ENCODE measurements around the gene NAT9. TPM values are rescaled to one million over a fixed set of nuclear protein-coding genes. Genes with fewer than 3 reads are reported as not detected.

NAT9 gene
- total RNA-seq, 2 experiments from 2014 or later: 39.9 to 41.6 TPM

- no peak overlapping the region for H3K4me3 Mint-ChIP-seq
- H3K27me3 Mint-ChIP-seq: no peaks in the 10 kb centered on the region
- no peak for DNase-seq
- H3K4me1 Mint-ChIP-seq: peaks cover 4% of the 10 kb centered on the region
- H3K27ac Mint-ChIP-seq: no peak overlapping the region
- H3K9me3 Mint-ChIP-seq: no peaks in the 10 kb centered on the region
- peaks cover 18% of the 10 kb centered on the region for H3K36me3 Mint-ChIP-seq
Observed at GRCh38 chr17:74796211-74796610, 20.1 kb upstream of the NAT9 start.

DNA sequence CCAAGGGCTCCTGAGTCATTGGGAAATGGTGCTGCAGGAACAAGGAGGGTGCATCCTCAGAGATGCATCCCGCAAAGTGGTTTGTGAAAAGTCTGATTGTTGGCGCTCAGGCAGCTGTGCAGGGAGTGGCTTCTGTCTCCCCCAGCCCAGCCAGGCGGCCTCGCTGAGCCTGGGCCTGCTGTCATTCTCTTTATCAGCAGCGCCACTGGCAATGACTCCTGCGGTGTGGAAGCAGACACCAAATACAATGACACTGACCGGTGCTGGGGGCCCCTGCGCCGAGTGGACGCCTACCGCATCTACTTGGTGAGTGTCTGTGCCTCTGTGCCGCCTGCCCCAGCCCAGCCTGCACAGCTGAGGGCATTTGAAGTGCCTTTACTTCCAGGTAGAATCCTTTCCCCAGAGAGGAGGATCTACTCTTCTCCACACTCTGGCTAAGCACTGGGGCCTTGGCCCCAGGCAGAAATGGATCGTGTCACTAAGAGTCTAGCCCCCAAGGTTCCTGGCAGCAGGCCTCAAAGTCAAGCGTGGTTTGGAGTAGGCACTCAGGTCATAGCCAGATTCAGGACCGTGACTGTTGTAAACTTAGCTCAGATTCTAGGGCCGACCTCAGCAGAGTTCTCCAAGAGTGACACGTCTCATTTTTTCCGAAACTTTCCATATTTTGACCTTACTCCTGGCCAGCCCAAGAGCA is 19.3 kb upstream of the NAT9 start:
- Mint-ChIP-seq H3K4me1 (peaks cover 12% of the 10 kb centered on the region), H3K27ac (no peak overlapping the region), H3K27me3 (no peaks in the 10 kb centered on the region), H3K36me3 (peaks cover 20% of the 10 kb centered on the region), H3K9me3 (no peaks in the 10 kb centered on the region), H3K4me3 (no peak overlapping the region)
- DNase-seq: no peak

DNA sequence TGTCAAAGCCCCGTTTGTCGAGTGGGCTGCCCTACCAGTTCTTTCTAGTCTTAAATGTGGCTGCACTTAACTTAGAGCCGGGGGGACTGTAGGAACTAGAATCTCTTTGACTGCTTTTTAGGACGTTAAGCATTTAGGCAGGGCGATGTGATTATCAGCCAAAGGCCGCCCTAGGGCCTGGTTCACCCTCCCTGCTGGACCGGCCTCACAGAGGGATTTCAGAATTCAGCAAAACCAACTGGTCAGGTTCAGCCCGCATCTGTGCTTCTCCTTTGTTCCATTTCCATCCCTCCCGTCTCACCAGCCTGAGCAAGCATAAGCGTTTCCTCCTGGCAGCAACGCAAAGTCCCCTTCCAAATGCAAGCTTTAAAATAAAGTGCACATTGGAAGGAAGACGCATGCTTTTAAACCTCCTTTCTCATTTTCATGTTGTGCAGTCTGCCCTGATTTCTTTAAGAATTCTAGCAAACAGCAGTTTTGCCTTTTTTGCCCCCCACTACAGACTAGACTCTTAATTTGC is 16.5 kb upstream of the NAT9 start:
- no peak overlapping the region for H3K4me3 Mint-ChIP-seq
- H3K27ac Mint-ChIP-seq: no peak overlapping the region
- no peaks in the 10 kb centered on the region for H3K9me3 Mint-ChIP-seq
- H3K4me1 Mint-ChIP-seq: peaks cover 21% of the 10 kb centered on the region
- no peak for DNase-seq
- no peaks in the 10 kb centered on the region for H3K27me3 Mint-ChIP-seq
- peaks cover 15% of the 10 kb centered on the region for H3K36me3 Mint-ChIP-seq

DNA sequence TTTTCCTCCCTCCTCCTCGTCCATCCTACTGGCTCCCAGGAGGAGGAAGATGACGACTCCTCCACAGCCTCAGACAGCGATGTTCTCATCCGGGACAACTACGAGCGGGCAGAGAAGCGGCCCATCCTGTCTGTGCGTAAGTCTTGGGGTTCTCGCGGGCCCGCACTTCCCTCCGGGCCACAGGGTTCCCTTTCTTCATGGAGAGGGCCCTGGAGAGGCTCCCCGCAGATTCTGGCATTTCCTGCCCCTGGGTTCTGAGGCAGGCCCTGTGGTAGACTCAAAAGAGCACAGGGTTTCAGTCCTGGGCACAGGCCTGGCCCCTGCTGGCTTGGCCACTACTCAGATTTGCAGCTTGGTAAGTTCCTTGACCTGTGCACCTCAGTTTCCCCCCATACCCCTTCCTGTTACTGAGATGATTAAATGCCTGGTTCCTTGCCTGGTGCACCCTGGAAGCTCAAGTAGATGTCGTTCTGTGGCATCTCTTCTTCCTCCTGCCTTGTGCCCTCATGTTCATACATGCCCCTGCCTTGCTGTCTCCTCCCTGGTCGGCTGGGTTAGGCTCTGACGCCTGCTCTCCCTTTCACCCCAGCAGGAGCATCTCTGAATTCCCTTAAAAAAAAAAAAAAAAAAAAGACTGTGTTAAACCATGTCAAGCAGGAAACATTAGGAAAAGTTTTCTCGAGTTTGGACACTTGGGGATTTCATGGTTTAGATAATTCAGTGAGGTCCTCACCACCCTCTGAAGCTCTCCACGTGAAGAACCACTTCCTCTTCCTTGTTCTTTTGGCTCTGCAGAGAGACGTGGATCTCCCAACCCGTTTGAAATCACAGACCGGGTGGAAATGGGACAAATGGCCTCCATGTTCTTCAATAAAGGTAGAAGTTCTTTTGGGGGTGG is 14.3 kb upstream of the NAT9 start:
- no peaks in the 10 kb centered on the region for H3K9me3 Mint-ChIP-seq
- H3K27ac Mint-ChIP-seq: peak overlapping the region; percentile 29
- H3K27me3 Mint-ChIP-seq: no peaks in the 10 kb centered on the region
- peaks cover 39% of the 10 kb centered on the region for H3K4me1 Mint-ChIP-seq
- DNase-seq: no peak
- peaks cover 15% of the 10 kb centered on the region for H3K36me3 Mint-ChIP-seq
- no peak overlapping the region for H3K4me3 Mint-ChIP-seq

- H3K9me3 Mint-ChIP-seq: no peaks in the 10 kb centered on the region
- H3K36me3 Mint-ChIP-seq: peaks cover 10% of the 10 kb centered on the region
- H3K4me3 Mint-ChIP-seq: peak overlapping the region; percentile 11
- DNase-seq: no peak
- no peaks in the 10 kb centered on the region for H3K27me3 Mint-ChIP-seq
- H3K27ac Mint-ChIP-seq: peak overlapping the region; percentile 44
- peaks cover 53% of the 10 kb centered on the region for H3K4me1 Mint-ChIP-seq
Observed at GRCh38 chr17:74786431-74787055, 10.4 kb upstream of the NAT9 start.

- Mint-ChIP-seq H3K4me1 (peaks cover 54% of the 10 kb centered on the region), H3K9me3 (no peaks in the 10 kb centered on the region), H3K4me3 (no peak overlapping the region), H3K36me3 (peaks cover 8% of the 10 kb centered on the region), H3K27me3 (no peaks in the 10 kb centered on the region), H3K27ac (peak overlapping the region; percentile 44)
- no peak for DNase-seq
Observed at GRCh38 chr17:74785981-74786360, 9.8 kb upstream of the NAT9 start.

DNA sequence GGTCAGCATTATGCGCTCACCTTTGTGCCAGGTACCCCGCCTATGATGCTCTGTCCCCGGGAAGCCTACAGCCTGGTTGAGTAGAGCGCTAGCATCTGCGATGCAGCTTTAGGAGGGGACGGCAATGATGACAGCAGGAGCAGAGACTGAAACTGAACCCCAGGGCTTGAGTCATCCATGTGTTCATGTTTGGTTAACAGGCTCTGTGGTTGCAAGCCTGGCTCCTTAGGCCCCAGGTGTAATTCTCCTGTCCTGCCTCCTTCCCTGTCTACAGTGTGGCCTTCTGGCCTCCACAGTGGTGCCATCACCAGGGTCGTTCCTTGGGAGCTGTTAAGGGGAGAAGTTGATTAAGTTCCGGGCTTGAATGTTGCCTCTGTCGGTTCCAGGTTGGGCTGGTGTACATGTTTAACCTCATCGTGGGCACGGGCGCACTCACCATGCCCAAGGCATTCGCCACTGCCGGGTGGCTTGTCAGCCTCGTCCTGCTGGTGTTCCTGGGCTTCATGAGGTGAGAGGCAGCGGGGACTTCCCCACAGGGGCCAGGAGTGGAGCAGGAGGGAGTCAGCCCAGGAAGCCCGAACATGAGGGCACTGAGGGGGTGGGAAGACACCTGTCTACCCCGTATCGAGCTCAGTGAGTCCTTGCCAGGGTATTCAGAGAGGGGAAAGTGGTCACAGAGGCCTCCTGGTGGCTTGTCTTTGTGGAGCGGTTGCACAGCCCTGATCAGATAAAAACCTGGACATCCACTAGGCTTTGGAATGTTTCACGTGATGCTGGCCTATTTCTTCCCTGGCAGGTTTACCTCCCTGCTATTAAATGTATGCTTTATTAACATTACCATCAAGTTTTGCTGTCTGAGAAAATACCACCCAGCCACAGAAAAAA is 9.2 kb upstream of the NAT9 start:
- peaks cover 54% of the 10 kb centered on the region for H3K4me1 Mint-ChIP-seq
- no peaks in the 10 kb centered on the region for H3K9me3 Mint-ChIP-seq
- DNase-seq: peak; percentile 55
- no peaks in the 10 kb centered on the region for H3K27me3 Mint-ChIP-seq
- H3K36me3 Mint-ChIP-seq: peaks cover 6% of the 10 kb centered on the region
- no peak overlapping the region for H3K4me3 Mint-ChIP-seq
- peak overlapping the region; percentile 44 for H3K27ac Mint-ChIP-seq

DNA sequence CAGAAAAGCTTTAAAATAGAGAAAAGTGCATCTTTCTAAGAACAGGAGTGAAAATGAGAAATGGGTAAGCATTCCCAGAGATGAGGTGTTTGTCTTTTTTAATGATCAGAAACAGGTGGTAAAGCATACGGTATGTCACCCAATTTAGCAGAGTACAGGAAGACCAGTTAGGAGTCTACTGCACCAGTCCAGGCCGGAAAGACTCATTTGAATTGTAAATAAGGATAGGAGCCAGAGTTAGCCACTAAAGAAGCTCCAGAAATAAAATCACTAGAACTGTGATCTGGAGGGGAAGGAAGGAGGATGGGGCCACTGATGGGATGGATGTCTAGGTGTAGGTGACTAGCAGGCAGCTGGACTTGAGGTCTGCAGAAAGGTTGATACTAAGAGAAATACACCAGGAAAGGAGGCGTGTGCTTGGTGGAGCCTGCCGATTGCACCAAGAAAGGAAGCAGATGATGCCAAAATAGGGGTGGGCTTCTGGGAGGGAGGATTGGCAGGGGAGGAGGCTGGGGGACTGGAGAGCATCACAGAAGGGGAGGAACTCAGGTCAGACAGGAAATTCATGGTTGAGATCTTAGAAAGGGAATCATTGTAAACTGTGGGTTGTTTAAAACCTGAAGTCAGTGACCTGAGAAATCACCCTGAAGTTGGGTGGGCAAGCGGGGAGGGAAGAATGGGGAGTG is 8.1 kb upstream of the NAT9 start:
- peaks cover 58% of the 10 kb centered on the region for H3K4me1 Mint-ChIP-seq
- H3K27ac Mint-ChIP-seq: peak overlapping the region; percentile 44
- no peak overlapping the region for H3K4me3 Mint-ChIP-seq

GRCh38 chr17:74782571-74782970 is 6.4 kb upstream of the NAT9 start:
- Mint-ChIP-seq H3K36me3 (peaks cover 7% of the 10 kb centered on the region), H3K27me3 (no peaks in the 10 kb centered on the region), H3K4me1 (peaks cover 68% of the 10 kb centered on the region), H3K4me3 (no peak overlapping the region), H3K9me3 (no peaks in the 10 kb centered on the region), H3K27ac (no peak overlapping the region)
- no peak for DNase-seq

More for the DNA sequence above, 8.1 kb upstream of the NAT9 start:
- no peaks in the 10 kb centered on the region for H3K9me3 Mint-ChIP-seq
- no peak for DNase-seq
- peaks cover 4% of the 10 kb centered on the region for H3K36me3 Mint-ChIP-seq
- no peaks in the 10 kb centered on the region for H3K27me3 Mint-ChIP-seq

DNA sequence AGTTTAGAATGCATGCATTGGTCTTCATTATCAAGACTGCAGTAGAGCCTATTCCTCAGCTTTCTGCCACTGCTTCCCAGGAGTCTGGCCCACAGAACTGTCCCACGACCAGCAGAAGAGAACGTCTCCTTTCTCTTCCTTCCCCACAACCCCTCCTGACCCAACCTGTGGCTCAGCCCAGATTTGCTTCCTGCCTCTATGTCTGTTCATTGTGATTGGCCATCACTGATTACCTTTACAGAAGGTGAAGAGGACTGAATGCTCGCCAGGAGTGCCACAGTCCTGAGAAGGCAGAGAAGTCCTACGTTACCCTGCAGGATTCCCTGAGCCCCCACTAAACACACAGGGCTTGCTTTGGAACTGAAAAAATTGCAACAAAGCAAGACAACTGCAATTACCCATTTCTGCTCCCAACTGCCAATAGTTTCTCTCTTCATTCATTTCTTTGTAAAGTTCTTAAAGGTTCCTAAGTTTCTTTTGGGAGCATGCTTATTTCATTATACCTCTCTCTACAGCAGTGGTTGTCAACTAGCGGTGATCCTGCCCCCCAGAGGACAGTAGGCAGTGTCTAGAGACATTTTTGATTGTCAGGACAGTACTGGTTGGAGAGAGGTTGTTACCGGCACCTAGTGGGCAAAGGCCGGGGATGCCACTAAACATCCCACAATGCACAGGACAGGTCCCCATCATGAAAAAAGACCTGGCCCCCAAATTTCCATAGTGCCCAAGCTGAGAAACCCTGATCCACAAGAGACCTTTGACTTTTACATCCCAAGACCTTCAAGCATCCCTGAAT is 4.5 kb upstream of the NAT9 start:
- no peak overlapping the region for H3K4me3 Mint-ChIP-seq
- peak; percentile 28 for DNase-seq
- peak overlapping the region; percentile 96 for H3K27ac Mint-ChIP-seq
- H3K36me3 Mint-ChIP-seq: peaks cover 12% of the 10 kb centered on the region
- H3K4me1 Mint-ChIP-seq: peaks cover 60% of the 10 kb centered on the region
- no peaks in the 10 kb centered on the region for H3K9me3 Mint-ChIP-seq
- no peaks in the 10 kb centered on the region for H3K27me3 Mint-ChIP-seq

DNA sequence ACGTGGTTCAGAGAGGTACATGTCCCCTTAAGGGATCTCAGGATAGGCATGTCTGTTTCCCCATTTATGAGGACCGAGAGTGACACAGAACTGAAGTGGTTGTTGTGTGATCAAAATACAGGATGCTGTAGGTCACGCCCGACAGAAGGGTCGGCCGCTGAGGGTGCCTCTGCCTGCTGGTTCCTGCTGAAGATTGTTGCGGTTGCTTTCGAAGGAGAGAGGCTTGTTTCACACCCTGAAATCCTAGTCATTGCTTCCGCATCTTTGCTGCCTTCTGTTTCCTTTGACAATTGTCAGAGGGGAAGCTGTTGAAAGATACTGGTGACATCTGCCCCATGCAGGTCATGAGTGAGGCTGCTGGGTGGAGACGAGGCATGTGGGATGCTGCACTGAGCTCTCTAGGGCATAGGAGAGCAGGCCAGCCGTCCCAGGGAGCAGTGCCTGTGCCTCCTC is 3.8 kb upstream of the NAT9 start:
- Mint-ChIP-seq H3K36me3 (peaks cover 17% of the 10 kb centered on the region), H3K27me3 (no peaks in the 10 kb centered on the region), H3K4me3 (peak overlapping the region; percentile 71), H3K4me1 (peaks cover 59% of the 10 kb centered on the region), H3K9me3 (no peaks in the 10 kb centered on the region), H3K27ac (peak overlapping the region; percentile 96)
- DNase-seq: peak; percentile 75

GRCh38 chr17:74779501-74779900 is 3.4 kb upstream of the NAT9 start:
- Mint-ChIP-seq H3K4me3 (peak overlapping the region; percentile 71), H3K27ac (peak overlapping the region; percentile 96), H3K9me3 (no peaks in the 10 kb centered on the region), H3K27me3 (no peaks in the 10 kb centered on the region), H3K36me3 (peaks cover 17% of the 10 kb centered on the region), H3K4me1 (peaks cover 55% of the 10 kb centered on the region)
- no peak for DNase-seq

DNA sequence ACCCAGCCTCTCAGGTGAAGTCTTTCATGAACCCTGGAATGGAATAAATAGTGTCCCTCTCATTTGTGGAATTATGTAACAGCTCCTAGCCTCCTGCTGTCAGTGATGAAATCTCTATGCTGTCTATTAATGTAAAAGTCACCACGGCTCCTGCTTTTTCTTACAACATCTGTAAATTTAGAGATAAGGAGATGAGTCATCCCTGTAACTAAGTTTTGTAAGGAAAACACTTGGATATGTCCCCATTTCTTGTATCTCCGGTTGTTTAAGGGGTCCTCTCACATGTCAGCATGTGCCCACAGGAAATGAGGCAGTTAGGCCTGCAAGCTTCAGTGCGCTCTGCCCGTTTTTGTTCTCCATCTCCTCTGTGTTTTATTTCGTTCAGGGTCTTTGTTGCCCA is 2.8 kb upstream of the NAT9 start:
- Mint-ChIP-seq H3K4me3 (peak overlapping the region; percentile 42), H3K27ac (peak overlapping the region; percentile 96), H3K27me3 (no peaks in the 10 kb centered on the region), H3K4me1 (peaks cover 52% of the 10 kb centered on the region), H3K36me3 (peaks cover 19% of the 10 kb centered on the region), H3K9me3 (no peaks in the 10 kb centered on the region)
- no peak for DNase-seq

Data from activated naive CD8-positive, alpha-beta T cell treated with anti-CD3 and anti-CD28 coated beads for 36 hours (primary cell).